ENCODE data around the gene BEAN1. TPM values are rescaled to one million over a fixed set of nuclear protein-coding genes. Genes with fewer than 3 reads are reported as not detected.

BEAN1 gene
- total and polyA plus RNA-seq, 8 donors: 0.08 to 0.41 (median 0.14) TPM; not detected in 5

DNA sequence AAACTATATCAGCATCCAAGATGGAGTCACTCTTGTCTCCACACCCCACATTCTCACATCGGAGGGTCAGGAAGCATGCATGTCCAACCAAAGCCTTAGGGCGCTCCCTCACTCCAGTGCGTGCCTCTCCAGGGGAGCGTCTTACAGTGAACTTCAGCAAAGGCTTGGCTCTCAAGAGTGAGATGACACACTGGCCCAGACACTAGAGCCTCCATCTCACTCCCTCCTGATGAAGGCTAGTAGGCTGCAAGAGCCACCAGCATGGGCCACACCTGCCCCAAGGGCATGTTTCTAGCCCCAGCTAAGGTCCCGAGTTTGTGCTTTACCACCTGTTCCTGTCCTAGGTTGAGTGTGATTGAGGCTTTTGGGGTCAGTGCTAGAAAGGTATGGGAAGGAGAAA, 40.5 kb downstream of the BEAN1 start:
- intact Hi-C loops (cut with DNase I): no loop called here
- no peak for TF ChIP-seq CTCF (IDR thresholded peaks at IDR 0.05)
- no peak for DNase-seq
- no peaks in the 10 kb centered on the region for H3K36me3 ChIP-seq
- no peaks in the 10 kb centered on the region for H3K27me3 ChIP-seq
- no peaks in the 10 kb centered on the region for H3K4me1 ChIP-seq
- no peak for ATAC-seq
- no peak overlapping the region for H3K4me3 ChIP-seq
- FAIRE-seq: no peak
- 89 to 90% methylated on average over 5 of the region's 5 CpGs for WGBS, 2 donors
- no peak overlapping the region for H3K27ac ChIP-seq
- no peaks in the 10 kb centered on the region for H3K9me3 ChIP-seq

DNA sequence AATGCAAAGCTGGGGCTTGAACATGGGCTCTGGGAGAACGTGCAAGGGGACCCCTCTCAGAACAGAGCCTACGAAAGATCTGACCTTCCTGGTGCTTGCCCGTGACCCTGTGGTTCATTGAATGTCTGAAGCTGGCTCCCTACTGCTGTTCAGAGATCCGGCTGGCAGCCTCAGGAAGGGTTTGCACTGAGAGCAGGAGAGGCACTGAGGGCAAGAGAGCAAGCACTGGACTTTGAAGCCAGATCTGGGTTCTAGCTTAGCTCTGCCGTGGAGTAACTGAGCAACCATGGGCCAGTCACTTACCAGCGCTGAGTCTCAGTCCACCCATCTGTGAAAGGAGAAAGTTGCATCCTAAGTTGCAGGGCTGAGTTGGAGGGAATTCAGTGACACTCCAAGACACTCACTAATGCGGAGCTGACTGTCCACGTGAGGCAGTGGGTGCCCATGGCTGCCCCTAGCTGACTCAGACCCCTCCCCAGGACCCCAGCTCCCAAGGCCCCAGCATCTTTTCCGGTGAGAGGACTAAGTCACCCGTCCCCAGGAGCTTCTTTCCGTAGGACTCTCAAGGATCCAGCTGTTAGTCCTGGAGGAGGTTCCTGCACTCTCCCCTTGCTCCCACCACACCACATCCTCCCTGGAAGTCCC, 41.3 kb downstream of the BEAN1 start:
- no peak for TF ChIP-seq CTCF (IDR thresholded peaks at IDR 0.05)
- Histone ChIP-seq H3K36me3 (no peaks in the 10 kb centered on the region), H3K27ac (no peak overlapping the region), H3K9me3 (no peaks in the 10 kb centered on the region), H3K4me1 (no peaks in the 10 kb centered on the region), H3K4me3 (no peak overlapping the region), H3K27me3 (no peaks in the 10 kb centered on the region)
- intact Hi-C loops (cut with DNase I): no loop called here
- FAIRE-seq (no peak), DNase-seq (no peak), ATAC-seq (no peak)
- WGBS, 2 donors: 77 to 83% methylated on average over 11 of the region's 11 CpGs

DNA sequence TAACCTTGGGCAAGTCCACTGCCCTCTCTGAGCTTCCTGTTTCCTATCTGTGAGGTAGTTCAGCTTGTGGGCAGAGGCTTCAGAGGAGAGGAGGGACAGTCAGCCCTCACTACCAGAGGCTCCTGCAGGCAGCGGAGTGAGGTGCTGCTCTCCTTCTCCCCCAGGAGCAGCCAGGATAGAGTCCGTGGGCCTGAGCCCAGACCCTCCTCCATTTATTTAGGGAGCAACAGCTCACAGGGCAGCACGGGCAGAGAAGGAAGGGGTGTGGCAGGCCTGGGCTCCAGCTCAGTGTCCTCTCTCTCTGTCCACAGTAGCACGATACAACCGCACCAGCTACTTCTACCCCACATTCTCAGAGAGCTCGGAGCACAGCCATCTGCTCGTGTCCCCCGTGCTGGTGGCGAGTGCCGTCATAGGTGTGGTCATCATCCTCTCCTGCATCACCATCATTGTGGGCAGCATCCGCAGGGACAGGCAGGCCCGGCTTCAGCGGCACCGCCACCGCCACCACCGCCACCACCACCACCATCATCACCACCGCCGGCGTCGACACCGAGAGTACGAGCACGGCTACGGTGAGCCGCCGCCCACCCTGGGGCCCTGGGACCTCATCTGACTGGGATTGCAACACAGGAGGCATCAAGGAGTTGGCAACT, 42.3 kb downstream of the BEAN1 start:
- 92 to 94% methylated on average over 26 of the region's 26 CpGs for WGBS, 2 donors
- intact Hi-C loops (cut with DNase I): no loop called here
- no peak for ATAC-seq

GRCh38 chr16:66469947-66470546, 43.0 kb downstream of the BEAN1 start:
- Histone ChIP-seq H3K27ac (no peak overlapping the region), H3K4me1 (no peaks in the 10 kb centered on the region), H3K4me3 (no peak overlapping the region), H3K9me3 (no peaks in the 10 kb centered on the region), H3K36me3 (no peaks in the 10 kb centered on the region), H3K27me3 (no peaks in the 10 kb centered on the region)
- intact Hi-C loops (cut with DNase I): no loop called here
- DNase-seq (no peak), ATAC-seq (no peak), FAIRE-seq (no peak)
- 85 to 87% methylated on average over 6 of the region's 6 CpGs for WGBS, 2 donors
- TF ChIP-seq CTCF (IDR thresholded peaks at IDR 0.05): no peak

More for the DNA sequence above, 42.3 kb downstream of the BEAN1 start:
- H3K9me3 ChIP-seq: no peaks in the 10 kb centered on the region
- H3K36me3 ChIP-seq: no peaks in the 10 kb centered on the region
- no peaks in the 10 kb centered on the region for H3K27me3 ChIP-seq
- TF ChIP-seq CTCF (IDR thresholded peaks at IDR 0.05): no peak
- H3K4me3 ChIP-seq: no peak overlapping the region
- H3K27ac ChIP-seq: no peak overlapping the region
- no peak for FAIRE-seq
- no peaks in the 10 kb centered on the region for H3K4me1 ChIP-seq
- DNase-seq: no peak

DNA sequence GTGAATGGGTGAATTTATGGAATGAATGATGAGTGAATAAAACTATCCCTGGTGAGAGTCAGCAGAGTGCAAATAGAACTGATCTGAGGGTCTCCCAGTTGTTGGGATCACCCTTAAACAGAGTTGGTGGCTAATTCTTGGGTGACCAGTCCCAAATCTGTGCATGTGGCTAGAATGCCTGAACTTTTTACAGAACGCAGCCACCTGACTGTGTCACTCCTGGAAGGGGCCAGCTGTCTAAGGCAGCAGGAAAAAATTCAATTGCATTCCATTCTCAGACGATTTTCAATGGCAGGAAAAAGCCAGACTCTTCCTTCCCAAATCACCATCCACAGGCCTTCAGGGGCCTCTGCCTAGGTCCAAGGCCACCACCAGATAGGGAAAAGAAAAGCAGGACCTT, 43.5 kb downstream of the BEAN1 start:
- Histone ChIP-seq H3K36me3 (no peaks in the 10 kb centered on the region), H3K4me3 (no peak overlapping the region), H3K9me3 (no peaks in the 10 kb centered on the region), H3K27ac (no peak overlapping the region), H3K27me3 (no peaks in the 10 kb centered on the region), H3K4me1 (no peaks in the 10 kb centered on the region)
- intact Hi-C loops (cut with DNase I): no loop called here
- no peak for ATAC-seq
- TF ChIP-seq CTCF (IDR thresholded peaks at IDR 0.05): no peak
- no peak for FAIRE-seq
- WGBS, 2 donors: 56 to 59% methylated on average over 2 of the region's 2 CpGs
- no peak for DNase-seq

All from pancreas (tissue), 10 donors.